GM21515 (cell line): ENCODE results near the gene NXN.
"Not testable (repeated sequence)": the region's sequence is repeated elsewhere in the genome, so short reads cannot be mapped to it uniquely, and the experiment has no call there.

Experiments used
- ATAC-seq: cut with Tn5 transposase; IDR thresholded peaks from one replicate; pipeline ENCODE4 v1.9.1; 2021; ENCODE audit not compliant: unreplicated experiment

NXN gene

GRCh38 chr17:924306-924705 is 55.3 kb downstream of the NXN start:
- ATAC-seq: not testable (repeated sequence)

GRCh38 chr17:923633-924032 is 55.9 kb downstream of the NXN start:
- ATAC-seq: no peak

GRCh38 chr17:921161-921560 is 58.4 kb downstream of the NXN start:
- no peak for ATAC-seq

- no peak for ATAC-seq
Measured at GRCh38 chr17:920190-920589, 59.4 kb downstream of the NXN start.

GRCh38 chr17:917941-918740 is 61.4 kb downstream of the NXN start:
- ATAC-seq: no peak

GRCh38 chr17:917391-917811 is 62.2 kb downstream of the NXN start:
- no peak for ATAC-seq

GRCh38 chr17:916315-916714 is 63.3 kb downstream of the NXN start:
- ATAC-seq: no peak

- no peak for ATAC-seq
Measured at GRCh38 chr17:915538-916201, 63.9 kb downstream of the NXN start.

GRCh38 chr17:914561-914960 is 65.0 kb downstream of the NXN start:
- ATAC-seq: no peak

GRCh38 chr17:913207-913606 is 66.4 kb downstream of the NXN start:
- no peak for ATAC-seq

- no peak for ATAC-seq
Measured at GRCh38 chr17:909642-910323, 69.8 kb downstream of the NXN start.

- no peak for ATAC-seq
Measured at GRCh38 chr17:907725-908124, 71.9 kb downstream of the NXN start.

- ATAC-seq: not testable (repeated sequence)
Measured at GRCh38 chr17:905708-906107, 73.9 kb downstream of the NXN start.

GRCh38 chr17:903691-904481 is 75.7 kb downstream of the NXN start:
- no peak for ATAC-seq

GRCh38 chr17:902463-902862 is 77.1 kb downstream of the NXN start:
- ATAC-seq: no peak

GRCh38 chr17:901964-902363 is 77.6 kb downstream of the NXN start:
- ATAC-seq: no peak

GRCh38 chr17:901191-901950 is 78.2 kb downstream of the NXN start:
- ATAC-seq: no peak

GRCh38 chr17:900336-900934 is 79.1 kb downstream of the NXN start:
- no peak for ATAC-seq

- ATAC-seq: no peak
Measured at GRCh38 chr17:897970-898619, 81.5 kb downstream of the NXN start.
